Fibroblast of the conjunctiva (primary cell): Measurements from ENCODE around the gene LCA5.
"Not testable (repeated sequence)": the region's sequence is repeated elsewhere in the genome, so short reads cannot be mapped to it uniquely, and the experiment has no call there.

Experiments used
- DNase-seq: peaks from one replicate; pipeline ENCODE4 v3.0.0-alpha.2; 2010; ENCODE audit warnings: low read depth

The LCA5 gene

DNA sequence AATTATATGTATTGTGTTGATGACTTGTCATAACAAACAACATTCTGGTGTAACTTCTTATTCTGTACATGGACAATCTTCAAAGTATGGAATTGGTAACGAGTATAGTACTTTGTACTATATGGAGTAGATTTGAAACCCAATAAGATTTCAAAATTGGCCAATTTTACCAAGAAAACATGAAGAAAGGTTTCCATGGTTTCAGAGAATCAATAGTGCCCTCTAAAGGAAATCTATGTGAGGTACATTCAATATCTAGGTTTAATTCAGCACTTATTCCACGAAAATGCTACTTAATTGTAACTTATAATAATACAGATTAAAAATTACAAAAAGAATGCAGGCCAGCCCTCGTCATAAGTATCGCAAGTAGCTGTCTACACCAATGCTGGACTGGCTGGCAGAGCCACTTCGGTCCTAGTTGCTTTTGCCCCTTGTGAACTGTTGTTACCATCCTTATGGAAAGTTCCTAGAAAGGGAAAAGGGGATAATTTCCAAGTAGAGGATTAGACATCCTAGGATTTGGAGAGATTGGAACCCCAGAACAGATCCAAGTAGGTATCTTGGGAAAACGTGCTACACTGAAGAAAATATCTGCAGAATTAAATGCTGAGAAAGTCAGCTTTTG lies 70.9 kb downstream of the LCA5 start:
- DNase-seq: peak; percentile 39

GRCh38 chr6:79465381-79465780 lies 71.8 kb downstream of the LCA5 start:
- DNase-seq: no peak

DNA sequence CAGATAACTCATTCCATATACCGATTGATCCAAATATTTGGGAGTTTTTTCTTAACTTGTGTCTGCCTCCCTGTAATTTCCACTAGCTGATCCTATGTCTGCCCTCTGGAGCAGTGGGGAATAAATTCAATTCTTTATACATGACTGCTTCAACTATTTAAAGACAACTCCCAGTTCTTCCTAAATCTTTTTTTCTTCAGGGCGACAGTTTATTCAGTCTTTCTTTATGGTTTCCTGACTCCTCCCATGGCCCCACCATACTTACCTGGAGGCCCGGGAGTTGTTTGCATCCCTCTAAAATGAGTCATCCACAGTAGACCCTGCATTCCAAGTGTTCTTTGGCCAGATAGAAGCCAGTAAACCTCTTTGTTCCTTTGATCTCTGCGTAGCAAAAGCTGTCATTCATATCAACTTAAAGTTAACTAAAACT lies 73.6 kb downstream of the LCA5 start:
- DNase-seq: no peak

GRCh38 chr6:79461205-79461604 lies 76.0 kb downstream of the LCA5 start:
- DNase-seq: no peak

GRCh38 chr6:79455446-79455845 lies 81.8 kb downstream of the LCA5 start:
- DNase-seq: no peak

DNA sequence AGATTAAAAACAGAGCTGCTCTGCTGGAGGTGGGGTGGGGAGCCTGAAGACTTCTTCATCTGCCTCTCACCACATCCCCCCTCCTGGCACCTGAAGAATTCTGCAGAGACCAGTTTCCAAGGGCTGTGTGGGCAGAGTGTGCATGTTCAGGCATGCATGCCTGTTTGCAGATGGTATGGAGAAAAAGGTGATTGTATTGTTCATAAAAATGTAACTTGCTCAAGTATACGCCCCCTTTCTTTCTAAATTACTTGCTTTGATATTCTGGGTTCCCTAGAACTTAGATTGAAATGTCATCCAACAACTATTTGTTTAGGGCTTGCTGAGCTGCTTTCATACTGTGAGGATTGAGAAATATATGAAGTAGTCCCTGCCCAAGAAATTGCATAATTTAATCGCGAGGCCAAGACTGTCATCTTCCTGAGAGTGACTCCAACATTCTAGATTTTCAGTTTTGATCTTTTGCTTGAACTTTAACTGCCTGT lies 83.6 kb downstream of the LCA5 start:
- no peak for DNase-seq

GRCh38 chr6:79450984-79451383 lies 86.2 kb downstream of the LCA5 start:
- no peak for DNase-seq

- DNase-seq: no peak
Observed at GRCh38 chr6:79446006-79446405, 91.2 kb downstream of the LCA5 start.

- DNase-seq: not testable (repeated sequence)
Observed at GRCh38 chr6:79443876-79444275, 93.4 kb downstream of the LCA5 start.

DNA sequence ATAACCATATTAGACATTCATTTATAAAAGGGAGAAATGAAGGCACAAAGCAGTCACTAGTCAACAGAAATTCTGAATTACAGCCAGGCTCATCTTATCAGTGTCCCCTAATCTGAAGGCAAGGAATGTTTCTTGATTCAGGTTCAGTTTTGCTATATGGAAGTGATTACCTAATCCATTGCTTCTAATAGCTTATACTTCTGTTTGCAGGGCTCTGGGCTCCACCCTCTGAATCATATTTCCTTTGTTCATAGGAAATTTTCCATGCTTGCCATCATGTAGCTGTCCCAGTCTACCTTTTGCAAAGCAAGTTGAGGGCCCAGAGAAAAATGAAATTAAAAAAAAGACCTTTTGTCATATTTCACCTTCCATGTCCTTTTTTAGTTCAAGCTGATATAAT lies 96.0 kb downstream of the LCA5 start:
- no peak for DNase-seq

DNA sequence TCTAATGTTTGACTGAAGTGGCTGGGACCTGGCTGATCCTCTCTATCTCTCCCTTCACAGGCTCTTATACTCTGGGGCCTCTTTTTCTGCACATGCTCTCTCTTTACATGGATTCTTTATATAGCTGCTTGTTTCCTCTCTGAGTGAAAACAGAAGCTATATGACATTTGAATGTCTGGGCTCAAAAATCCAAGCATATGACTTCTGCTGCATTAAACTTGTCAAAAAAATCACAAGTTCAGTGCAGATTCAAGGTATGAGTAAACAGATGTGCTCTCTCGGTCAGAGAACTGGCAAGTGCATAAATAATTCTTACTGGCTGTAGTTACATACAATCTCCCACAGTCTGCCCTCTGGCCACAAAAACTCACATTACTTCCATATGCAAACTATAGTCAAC lies 96.6 kb downstream of the LCA5 start:
- DNase-seq: no peak

GRCh38 chr6:79438030-79438429 lies 99.2 kb downstream of the LCA5 start:
- DNase-seq: peak; percentile 41

GRCh38 chr6:79436241-79436640 lies 101.0 kb downstream of the LCA5 start:
- DNase-seq: no peak

GRCh38 chr6:79435746-79436145 lies 101.5 kb downstream of the LCA5 start:
- no peak for DNase-seq
